H9 (cell line): Measurements from ENCODE around the gene HACD1. TPM values are rescaled to one million over a fixed set of nuclear protein-coding genes. Genes with fewer than 3 reads are reported as not detected.

Source experiments
- DNase-seq: peaks from one replicate; pipeline ENCODE4 v3.0.0-alpha.2; 2017
- H2AFZ ChIP-seq: one replicate; pipeline ENCODE4 v1.6.1; 2013; ENCODE audit warnings: mild to moderate bottlenecking, low read length, control low read depth, moderate library complexity
- H2AK5ac ChIP-seq: 2 replicates; pipeline ENCODE4 v1.6.1; 2013; ENCODE audit warnings: low read length, control low read depth, mixed read lengths; ENCODE audit not compliant: insufficient read length
- H2BK120ac ChIP-seq: one replicate; pipeline ENCODE4 v1.6.1; 2013; ENCODE audit warnings: low read depth, mild to moderate bottlenecking, low read length, control low read depth, inconsistent platforms; ENCODE audit not compliant: poor library complexity, severe bottlenecking
- H2BK12ac ChIP-seq: 2 replicates; pipeline ENCODE4 v1.6.1; 2013; ENCODE audit warnings: low read length, control low read depth, mixed read lengths, low read depth; ENCODE audit not compliant: insufficient read length
- H2BK15ac ChIP-seq: 2 replicates; pipeline ENCODE4 v1.6.1; 2013; ENCODE audit warnings: low read depth, low read length, control low read depth
- H2BK20ac ChIP-seq: one replicate; pipeline ENCODE4 v1.6.1; 2013; ENCODE audit warnings: low read depth, mild to moderate bottlenecking, low read length, control low read depth, inconsistent platforms; ENCODE audit not compliant: poor library complexity, severe bottlenecking
- H2BK5ac ChIP-seq: 2 replicates; pipeline ENCODE4 v1.6.1; 2013; ENCODE audit warnings: low read length, control low read depth, mixed read lengths; ENCODE audit not compliant: insufficient read length
- H3K14ac ChIP-seq: 2 replicates; pipeline ENCODE4 v1.6.1; 2013; ENCODE audit warnings: low read length, control low read depth; ENCODE audit not compliant: insufficient read depth
- H3K18ac ChIP-seq: 2 replicates; pipeline ENCODE4 v1.6.1; 2013; ENCODE audit warnings: low read depth, mild to moderate bottlenecking, mixed read lengths, low read length, control low read depth; ENCODE audit not compliant: insufficient read length
- H3K23ac ChIP-seq: 2 replicates; pipeline ENCODE4 v1.6.1; 2013; ENCODE audit warnings: low read length, control low read depth, mixed read lengths, low read depth; ENCODE audit not compliant: insufficient read length
- H3K23me2 ChIP-seq: 2 replicates; pipeline ENCODE4 v1.6.1; 2013; ENCODE audit warnings: low read depth, mild to moderate bottlenecking, mixed read lengths, low read length, control low read depth; ENCODE audit not compliant: insufficient read length, poor library complexity, severe bottlenecking
- H3K27ac ChIP-seq: 2 replicates; pipeline ENCODE4 v1.5.1; 2013; ENCODE audit warnings: low read length, control low read depth, mixed read lengths, low read depth; ENCODE audit not compliant: insufficient read length
- H3K27me3 ChIP-seq: 2 replicates; pipeline ENCODE4 v1.6.1; 2013; ENCODE audit warnings: low read length, control low read depth, inconsistent platforms; ENCODE audit not compliant: insufficient read depth
- H3K4ac ChIP-seq: 2 replicates; pipeline ENCODE4 v1.6.1; 2013; ENCODE audit warnings: low read depth, mild to moderate bottlenecking, control low read depth, inconsistent platforms, low read length, moderate library complexity
- H3K4me1 ChIP-seq: 2 replicates; pipeline ENCODE4 v1.6.1; 2013; ENCODE audit warnings: low read length, control low read depth, inconsistent platforms; ENCODE audit not compliant: insufficient read depth
- H3K4me2 ChIP-seq: 2 replicates; pipeline ENCODE4 v1.6.1; 2013; ENCODE audit warnings: low read length, control low read depth, mixed read lengths; ENCODE audit not compliant: insufficient read length, insufficient read depth
- H3K56ac ChIP-seq: 2 replicates; pipeline ENCODE4 v1.6.1; 2013; ENCODE audit warnings: low read depth, mild to moderate bottlenecking, mixed read lengths, low read length, control low read depth; ENCODE audit not compliant: insufficient read length
- H3K79me1 ChIP-seq: 2 replicates; pipeline ENCODE4 v1.6.1; 2013; ENCODE audit warnings: low read depth, mild to moderate bottlenecking, moderate library complexity, low read length, control low read depth, inconsistent platforms; ENCODE audit not compliant: insufficient read depth, poor library complexity, severe bottlenecking
- H3K79me2 ChIP-seq: 2 replicates; pipeline ENCODE4 v1.6.1; 2013; ENCODE audit warnings: low read length, control low read depth, inconsistent platforms; ENCODE audit not compliant: insufficient read depth
- H3K9ac ChIP-seq: 2 replicates; pipeline ENCODE4 v1.6.1; 2013; ENCODE audit warnings: low read length, control low read depth, mixed read lengths; ENCODE audit not compliant: insufficient read length; ENCODE audit errors: extremely low read depth
- H3K9me3 ChIP-seq: one replicate; pipeline ENCODE4 v1.6.1; 2013; ENCODE audit warnings: low read depth, low read length, inconsistent platforms; ENCODE audit not compliant: control insufficient read depth
- H3T11ph ChIP-seq: one replicate; pipeline ENCODE4 v1.6.1; 2013; ENCODE audit warnings: mild to moderate bottlenecking, low read length, control low read depth, inconsistent platforms
- H4K20me1 ChIP-seq: one replicate; pipeline ENCODE4 v1.6.1; 2013; ENCODE audit not compliant: control insufficient read depth, insufficient read length, insufficient read depth
- H4K5ac ChIP-seq: 2 replicates; pipeline ENCODE4 v1.6.1; 2013; ENCODE audit warnings: low read depth, mild to moderate bottlenecking, mixed read lengths, low read length, control low read depth; ENCODE audit not compliant: insufficient read length
- H4K8ac ChIP-seq: replicated peaks from 2 replicates; pipeline ENCODE4 v1.6.1; 2013; ENCODE audit warnings: low read length, control low read depth, mixed read lengths, low read depth; ENCODE audit not compliant: insufficient read length
- H4K91ac ChIP-seq: 2 replicates; pipeline ENCODE4 v1.6.1; 2013; ENCODE audit warnings: low read depth, mild to moderate bottlenecking, moderate library complexity, mixed read lengths, low read length, control low read depth; ENCODE audit not compliant: insufficient read length
- H3K27ac Mint-ChIP-seq, 3 experiments: 2 replicates in 2 of 3; 3 replicates in 1 of 3; pipeline ENCODE4 v1.8.0; 2020 to 2021; ENCODE audit warnings: mixed read lengths in 3 of 3, mild to moderate bottlenecking in 1 of 3, moderate library complexity in 1 of 3
- H3K27me3 Mint-ChIP-seq: 2 replicates; pipeline ENCODE4 v1.8.0; 2021; ENCODE audit warnings: low read depth, mild to moderate bottlenecking, moderate library complexity, mixed read lengths
- H3K36me3 Mint-ChIP-seq, 3 experiments: 2 replicates in 2 of 3; 3 replicates in 1 of 3; pipeline ENCODE4 v1.8.0; 2020 to 2021; ENCODE audit warnings: low read depth in 3 of 3, mixed read lengths in 3 of 3; ENCODE audit not compliant: insufficient read depth in 1 of 3
- H3K4me1 Mint-ChIP-seq, 2 experiments: 2 replicates each; pipeline ENCODE4 v1.8.0; 2020; ENCODE audit warnings: mixed read lengths in 2 of 2
- H3K4me3 Mint-ChIP-seq, 2 experiments: 2 replicates in 1 of 2; 3 replicates in 1 of 2; pipeline ENCODE4 v1.8.0; 2020 to 2021; ENCODE audit warnings: mild to moderate bottlenecking in 2 of 2, mixed read lengths in 2 of 2, moderate library complexity in 1 of 2
- H3K9me3 Mint-ChIP-seq, 2 experiments: 2 replicates in 1 of 2; 3 replicates in 1 of 2; pipeline ENCODE4 v1.8.0; 2020; ENCODE audit warnings: mild to moderate bottlenecking in 2 of 2, mixed read lengths in 2 of 2, moderate library complexity in 1 of 2
- CTCF ChIP-seq: fragments of 200-600 bp; sonication (generic); conservative IDR thresholded peaks from 3 replicates; pipeline ENCODE4 v1.8.0; 2021; ENCODE audit warnings: antibody characterized with exemption, mild to moderate bottlenecking
- WGBS: extraction: QIAGEN DNeasy Blood & Tissue Kit; methylation state at CpG from one replicate; pipeline ENCODE4 v1.1.7; 2013; ENCODE audit warnings: missing lambda C conversion rate, low lambda C conversion rate, mixed read lengths; ENCODE audit not compliant: insufficient read length; ENCODE audit errors: extremely low coverage; 5-methylcytosine and 5-hydroxymethylcytosine counted together
- total RNA-seq: library from RNA; stranded (reverse); gene quantifications from 2 replicates; pipeline ENCODE4 v1.2.1, GENCODE V29; 2021

Gene HACD1
- total RNA-seq, 1 experiment from 2014 or later: 25.0 TPM

- Histone ChIP-seq H2BK120ac (no peak overlapping the region), H3K79me1 (no peaks in the 10 kb centered on the region), H4K20me1 (no peaks in the 10 kb centered on the region), H3K56ac (no peak overlapping the region), H4K8ac (no peak overlapping the region), H2AK5ac (no peak overlapping the region), H4K5ac (no peak overlapping the region), H3T11ph (no peak overlapping the region), H3K4me2 (no peak overlapping the region), H4K91ac (no peak overlapping the region), H3K18ac (no peak overlapping the region), H3K27me3 (no peaks in the 10 kb centered on the region), H3K4ac (no peak overlapping the region), H3K9me3 (no peaks in the 10 kb centered on the region), H3K4me1 (peaks cover 2% of the 10 kb centered on the region; the same call in 1 of the 2 replicates), H2BK15ac (no peak overlapping the region), H3K27ac (no peak overlapping the region), H3K23ac (no peak overlapping the region), H2BK20ac (no peak overlapping the region), H3K14ac (no peak overlapping the region), H3K9ac (no peak overlapping the region), H2BK5ac (no peak overlapping the region), H2AFZ (no peak overlapping the region), H3K79me2 (no peaks in the 10 kb centered on the region), H2BK12ac (no peak overlapping the region), H3K23me2 (no peaks in the 10 kb centered on the region)
- no peak for TF ChIP-seq CTCF
- no peak for DNase-seq
- Mint-ChIP-seq H3K4me1 (peaks cover 15% of the 10 kb centered on the region in 2 experiments), H3K27ac (no peak overlapping the region), H3K9me3 (no peaks in the 10 kb centered on the region), H3K4me3 (no peak overlapping the region), H3K27me3 (no peaks in the 10 kb centered on the region), H3K36me3 (no peaks in the 10 kb centered on the region)
- no CpG with 5 or more reads among the region's 2 CpGs for WGBS
Observed at GRCh38 chr10:17561111-17561510, 56.1 kb downstream of the HACD1 start.
